ENCODE measurements around the gene LMBRD1.
"Not testable (repeated sequence)": the region's sequence is repeated elsewhere in the genome, so short reads cannot be mapped to it uniquely, and the experiment has no call there.

- not testable (repeated sequence) for TF ChIP-seq CTCF (IDR thresholded peaks at IDR 0.05 in 4 of 5, conservative IDR thresholded peaks at IDR 0.05 in 1 of 5); POLR2A (IDR thresholded peaks at IDR 0.05)
Observed at GRCh38 chr6:69666779-69667178, 130.0 kb downstream of the LMBRD1 start.
